ENCODE results near the gene PTPRK.

Gene PTPRK

GRCh38 chr6:128047989-128048388, 472.4 kb downstream of the PTPRK start:
- H3K4me3 ChIP-seq (ENCODE audit: low read depth, low read length), result no peak overlapping the region
- no peak for DNase-seq (ENCODE audit: low read depth)
- TF ChIP-seq CTCF (IDR thresholded peaks at IDR 0.05; ENCODE audit: control insufficient read depth, extremely low read depth, insufficient read depth), result no peak

DNA sequence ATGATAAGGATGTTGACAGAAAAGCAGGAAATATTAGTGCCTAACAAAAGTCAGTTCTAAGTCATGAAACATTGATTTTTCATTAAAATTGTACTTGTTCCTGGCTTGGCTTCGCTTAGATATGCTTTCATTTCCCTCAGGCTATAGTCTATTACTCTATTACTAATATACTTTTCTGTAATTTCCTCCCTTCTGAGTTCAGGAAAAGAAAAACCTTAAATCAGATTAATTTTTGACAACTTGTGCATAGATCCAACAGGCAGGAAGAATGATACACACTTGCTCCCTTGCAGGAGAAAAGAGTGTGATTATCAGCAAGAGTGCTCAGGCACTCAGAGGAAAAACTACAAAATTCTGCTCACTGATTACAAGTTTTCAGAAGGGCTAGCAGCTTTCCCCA, 474.4 kb downstream of the PTPRK start:
- H3K4me3 ChIP-seq (ENCODE audit: low read depth, low read length), result no peak overlapping the region
- no peak for DNase-seq (ENCODE audit: low read depth)
- TF ChIP-seq CTCF (IDR thresholded peaks at IDR 0.05; ENCODE audit: control insufficient read depth, extremely low read depth, insufficient read depth), result no peak

DNA sequence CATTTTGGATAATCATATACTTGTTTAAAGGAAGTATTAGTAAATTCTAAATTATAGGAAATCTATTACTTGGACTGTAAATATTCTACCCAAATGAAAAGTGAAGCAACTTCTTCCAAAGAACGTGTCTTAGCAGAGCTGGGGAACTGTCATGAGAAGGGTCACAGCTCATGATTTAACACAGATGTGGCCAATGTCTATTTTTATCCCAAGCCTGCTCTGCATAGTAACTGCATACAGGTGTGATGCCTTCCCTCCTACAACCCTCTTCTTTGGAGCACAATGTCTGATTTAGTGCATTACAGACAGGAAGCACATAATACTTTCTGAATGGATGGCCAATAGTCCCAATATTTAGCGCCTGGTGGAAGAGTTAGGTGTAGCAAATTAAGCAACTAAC, 480.9 kb downstream of the PTPRK start:
- TF ChIP-seq CTCF (IDR thresholded peaks at IDR 0.05; ENCODE audit: control insufficient read depth, extremely low read depth, insufficient read depth), result no peak
- no peak for DNase-seq (ENCODE audit: low read depth)
- H3K4me3 ChIP-seq (ENCODE audit: low read depth, low read length), result no peak overlapping the region

DNA sequence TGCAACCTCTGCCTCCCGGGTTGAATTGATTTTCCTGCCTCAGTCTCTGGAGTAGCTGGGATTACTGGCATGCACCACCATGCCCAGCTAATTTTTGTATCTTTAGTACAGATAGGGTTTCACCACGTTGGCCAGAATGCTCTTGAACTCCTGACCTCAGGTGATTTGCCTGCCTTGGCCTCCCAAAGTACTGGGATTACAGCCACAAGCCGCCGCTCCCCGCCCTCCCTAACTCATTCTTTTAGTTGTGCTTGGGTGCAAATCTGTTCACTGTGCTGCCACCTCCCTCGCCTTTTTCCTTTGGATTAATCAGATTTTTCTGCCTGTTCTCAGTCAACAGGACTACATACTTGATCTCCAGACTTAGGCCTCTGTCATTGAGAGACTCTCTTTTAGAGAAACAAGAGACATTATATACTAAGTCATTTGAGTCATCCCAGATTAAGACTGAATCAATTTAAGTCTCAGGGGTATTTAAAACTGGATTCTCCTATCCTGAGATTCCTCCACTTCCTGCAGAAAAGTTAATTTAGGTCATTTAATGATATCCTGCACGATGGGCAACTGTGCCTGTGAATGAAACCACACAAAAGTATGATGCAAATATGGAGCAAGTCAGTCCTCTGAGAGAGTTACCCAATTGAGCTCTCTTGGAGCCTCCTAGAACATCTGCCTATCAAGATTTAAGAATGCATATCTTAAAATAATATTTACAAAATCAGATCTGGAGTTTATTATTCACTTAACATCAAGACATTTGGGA, 483.4 kb downstream of the PTPRK start:
- no peak overlapping the region for H3K4me3 ChIP-seq (ENCODE audit: low read depth, low read length)
- no peak for DNase-seq (ENCODE audit: low read depth)
- no peak for TF ChIP-seq CTCF (IDR thresholded peaks at IDR 0.05; ENCODE audit: control insufficient read depth, extremely low read depth, insufficient read depth)

DNA sequence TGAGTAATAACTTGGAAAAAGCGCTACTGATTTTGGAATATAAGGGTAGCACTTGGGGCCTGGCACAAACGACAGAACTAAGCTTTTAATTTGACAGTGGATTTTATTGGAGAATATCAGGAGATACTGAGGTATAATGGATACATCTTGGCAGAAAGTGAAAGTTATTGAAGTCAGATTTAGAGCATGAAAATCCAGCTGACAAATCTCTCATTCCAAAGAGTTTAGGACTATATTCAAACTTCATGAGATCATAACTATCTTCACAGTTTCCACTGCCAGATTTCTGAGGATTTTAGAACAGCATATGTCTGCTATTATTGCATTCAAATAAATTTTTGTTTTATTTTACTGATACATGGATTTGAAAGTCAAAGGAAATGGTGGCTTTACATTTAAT, 487.2 kb downstream of the PTPRK start:
- DNase-seq (ENCODE audit: low read depth), result no peak
- no peak for TF ChIP-seq CTCF (IDR thresholded peaks at IDR 0.05; ENCODE audit: control insufficient read depth, extremely low read depth, insufficient read depth)
- no peak overlapping the region for H3K4me3 ChIP-seq (ENCODE audit: low read depth, low read length)

DNA sequence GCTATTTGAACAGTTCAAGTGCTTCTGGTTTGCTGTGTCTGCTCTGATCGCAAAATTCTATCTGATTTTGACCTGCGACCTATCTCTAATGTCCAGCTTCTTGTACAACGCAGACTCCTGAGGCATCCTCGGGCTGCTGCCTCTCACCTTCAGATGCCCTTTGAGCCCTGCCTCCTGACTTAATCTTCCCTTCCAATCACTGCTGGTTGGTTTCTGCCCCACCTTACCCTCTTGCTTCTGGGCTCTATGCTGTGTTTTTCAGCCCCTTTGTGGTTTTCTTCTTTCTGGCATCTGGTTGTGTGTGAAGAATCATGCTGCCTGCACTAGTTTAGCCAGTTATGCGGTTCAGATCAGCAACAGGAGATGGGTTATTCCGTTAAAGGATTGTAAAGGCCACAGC, 488.4 kb downstream of the PTPRK start:
- TF ChIP-seq CTCF (IDR thresholded peaks at IDR 0.05; ENCODE audit: control insufficient read depth, extremely low read depth, insufficient read depth), result no peak
- H3K4me3 ChIP-seq (ENCODE audit: low read depth, low read length), result no peak overlapping the region

GRCh38 chr6:128029826-128030225, 490.6 kb downstream of the PTPRK start:
- no peak for DNase-seq (ENCODE audit: low read depth)
- no peak overlapping the region for H3K4me3 ChIP-seq (ENCODE audit: low read depth, low read length)
- TF ChIP-seq CTCF (IDR thresholded peaks at IDR 0.05; ENCODE audit: control insufficient read depth, extremely low read depth, insufficient read depth), result no peak

More for the DNA sequence above, 488.4 kb downstream of the PTPRK start:
- DNase-seq (ENCODE audit: low read depth), result no peak

Data from LNCaP clone FGC (cell line).